ENCODE data around the gene GRPEL2. TPM values are rescaled to one million over a fixed set of nuclear protein-coding genes. Genes with fewer than 3 reads are reported as not detected.
"Not testable (repeated sequence)": the region's sequence is repeated elsewhere in the genome, so short reads cannot be mapped to it uniquely, and the experiment has no call there.

Gene GRPEL2
- total RNA-seq, 2 donors from 2014 or later = 14.5 to 16.4 TPM

DNA sequence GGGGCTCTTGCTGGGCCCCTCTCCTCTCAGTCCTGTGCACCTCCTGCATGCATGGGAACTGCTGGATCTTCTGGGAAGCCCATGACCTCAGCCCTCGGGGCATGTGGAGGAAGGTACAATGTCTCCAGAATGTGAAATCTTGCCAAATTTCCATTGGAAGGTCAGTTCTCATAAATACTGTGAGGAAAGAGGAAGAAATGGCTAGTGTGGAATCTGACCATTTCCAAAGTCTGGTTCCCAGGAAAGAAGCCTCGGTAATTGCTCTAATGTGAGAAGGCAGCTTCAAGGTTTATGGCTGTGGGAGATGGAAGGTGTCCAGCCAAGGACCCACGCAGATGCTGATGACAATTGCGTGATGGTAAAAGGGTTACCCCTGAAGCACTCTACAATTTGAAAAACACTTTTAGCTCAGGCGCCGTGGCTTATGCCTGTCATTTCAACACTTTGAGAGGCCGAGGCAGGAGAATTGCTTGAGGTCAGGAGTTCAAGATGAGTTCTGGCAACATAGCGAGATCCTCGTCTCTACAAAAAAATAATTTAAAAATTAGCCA lies 41.9 kb downstream of the GRPEL2 start:
- H3K9me3 ChIP-seq = no peaks in the 10 kb centered on the region
- no peaks in the 10 kb centered on the region for H3K4me1 ChIP-seq
- TF ChIP-seq, protein P1, sequence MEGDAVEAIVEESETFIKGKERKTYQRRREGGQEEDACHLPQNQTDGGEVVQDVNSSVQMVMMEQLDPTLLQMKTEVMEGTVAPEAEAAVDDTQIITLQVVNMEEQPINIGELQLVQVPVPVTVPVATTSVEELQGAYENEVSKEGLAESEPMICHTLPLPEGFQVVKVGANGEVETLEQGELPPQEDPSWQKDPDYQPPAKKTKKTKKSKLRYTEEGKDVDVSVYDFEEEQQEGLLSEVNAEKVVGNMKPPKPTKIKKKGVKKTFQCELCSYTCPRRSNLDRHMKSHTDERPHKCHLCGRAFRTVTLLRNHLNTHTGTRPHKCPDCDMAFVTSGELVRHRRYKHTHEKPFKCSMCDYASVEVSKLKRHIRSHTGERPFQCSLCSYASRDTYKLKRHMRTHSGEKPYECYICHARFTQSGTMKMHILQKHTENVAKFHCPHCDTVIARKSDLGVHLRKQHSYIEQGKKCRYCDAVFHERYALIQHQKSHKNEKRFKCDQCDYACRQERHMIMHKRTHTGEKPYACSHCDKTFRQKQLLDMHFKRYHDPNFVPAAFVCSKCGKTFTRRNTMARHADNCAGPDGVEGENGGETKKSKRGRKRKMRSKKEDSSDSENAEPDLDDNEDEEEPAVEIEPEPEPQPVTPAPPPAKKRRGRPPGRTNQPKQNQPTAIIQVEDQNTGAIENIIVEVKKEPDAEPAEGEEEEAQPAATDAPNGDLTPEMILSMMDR (IDR thresholded peaks at IDR 0.05) = no peak
- no peak overlapping the region for H3K9ac ChIP-seq (ENCODE audit: low read depth in 2 of 2, low read length in 2 of 2)
- H3K27ac ChIP-seq = peak overlapping the region; percentile 65
- H3K4me3 ChIP-seq = no peak overlapping the region
- no peaks in the 10 kb centered on the region for H3K27me3 ChIP-seq
- intact Hi-C loops (cut with DNase I) = no loop called here
- no peak for DNase-seq
- no peaks in the 10 kb centered on the region for H3K36me3 ChIP-seq

DNA sequence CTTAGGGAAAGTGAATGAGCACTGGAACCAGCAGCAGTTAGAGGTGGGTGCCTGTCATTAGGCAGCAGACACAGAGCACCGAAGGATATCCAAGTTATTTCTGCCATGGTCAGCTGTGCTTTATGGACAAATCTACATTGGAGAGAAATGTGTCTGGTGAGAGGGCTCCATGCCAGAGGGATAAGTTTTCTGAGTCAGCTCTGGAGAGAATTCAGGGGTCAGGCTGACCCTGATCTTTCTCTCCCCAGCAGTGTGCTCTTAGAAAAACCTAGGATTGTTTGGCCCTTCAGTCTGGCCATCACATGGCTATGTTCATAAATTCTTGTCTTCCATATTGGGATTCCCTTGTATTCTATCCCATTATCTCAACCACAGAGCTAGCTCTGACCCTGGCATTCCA lies 42.7 kb downstream of the GRPEL2 start:
- intact Hi-C loops (cut with DNase I) = no loop called here
- Histone ChIP-seq H3K27ac (peak overlapping the region; percentile 65), H3K4me3 (no peak overlapping the region), H3K4me1 (no peaks in the 10 kb centered on the region), H3K36me3 (no peaks in the 10 kb centered on the region), H3K9ac (ENCODE audit: low read depth in 2 of 2, low read length in 2 of 2) (no peak overlapping the region), H3K9me3 (no peaks in the 10 kb centered on the region), H3K27me3 (no peaks in the 10 kb centered on the region)
- TF ChIP-seq, protein P1 (IDR thresholded peaks at IDR 0.05) = no peak
- no peak for DNase-seq

DNA sequence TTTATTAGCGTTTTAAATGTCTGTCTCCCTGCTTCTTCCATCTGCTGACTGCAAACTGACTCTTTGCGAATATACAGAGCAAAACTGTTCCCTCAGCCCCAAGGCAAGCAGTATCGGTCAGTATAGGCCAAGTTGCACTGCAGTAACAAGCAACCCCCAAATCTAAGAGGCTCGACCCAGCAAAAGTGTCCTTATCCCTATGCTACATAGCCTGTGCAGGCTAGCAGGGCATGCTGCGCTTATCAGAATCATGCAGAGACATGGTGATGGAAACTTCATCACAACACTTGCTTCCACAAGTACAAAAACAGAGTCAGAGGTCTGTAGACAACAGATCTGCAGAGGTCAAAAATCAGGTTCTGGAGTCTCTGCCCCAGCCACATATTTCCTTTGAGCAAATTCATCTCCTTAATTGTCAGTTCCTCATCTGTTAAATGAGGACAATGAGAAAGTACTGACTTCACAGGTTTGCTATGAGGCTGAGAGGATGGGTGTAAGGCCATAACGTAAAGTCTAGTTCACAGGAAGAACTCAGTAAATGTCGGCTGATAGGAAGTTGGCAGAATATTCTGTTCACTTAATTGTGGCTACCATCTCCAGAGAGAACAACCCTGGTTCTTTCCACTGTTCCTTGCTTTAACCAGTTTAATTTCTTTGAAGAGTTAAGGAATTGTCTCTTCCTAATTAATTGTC lies 43.3 kb downstream of the GRPEL2 start:
- H3K9me3 ChIP-seq = no peaks in the 10 kb centered on the region
- H3K27me3 ChIP-seq = no peaks in the 10 kb centered on the region
- H3K9ac ChIP-seq (ENCODE audit: low read depth in 2 of 2, low read length in 2 of 2) = no peak overlapping the region
- no peak overlapping the region for H3K4me3 ChIP-seq
- TF ChIP-seq, protein P1 (IDR thresholded peaks at IDR 0.05) = no peak
- no peaks in the 10 kb centered on the region for H3K36me3 ChIP-seq
- intact Hi-C loops (cut with DNase I) = no loop called here
- H3K27ac ChIP-seq = peak overlapping the region; percentile 65
- no peaks in the 10 kb centered on the region for H3K4me1 ChIP-seq
- no peak for DNase-seq

DNA sequence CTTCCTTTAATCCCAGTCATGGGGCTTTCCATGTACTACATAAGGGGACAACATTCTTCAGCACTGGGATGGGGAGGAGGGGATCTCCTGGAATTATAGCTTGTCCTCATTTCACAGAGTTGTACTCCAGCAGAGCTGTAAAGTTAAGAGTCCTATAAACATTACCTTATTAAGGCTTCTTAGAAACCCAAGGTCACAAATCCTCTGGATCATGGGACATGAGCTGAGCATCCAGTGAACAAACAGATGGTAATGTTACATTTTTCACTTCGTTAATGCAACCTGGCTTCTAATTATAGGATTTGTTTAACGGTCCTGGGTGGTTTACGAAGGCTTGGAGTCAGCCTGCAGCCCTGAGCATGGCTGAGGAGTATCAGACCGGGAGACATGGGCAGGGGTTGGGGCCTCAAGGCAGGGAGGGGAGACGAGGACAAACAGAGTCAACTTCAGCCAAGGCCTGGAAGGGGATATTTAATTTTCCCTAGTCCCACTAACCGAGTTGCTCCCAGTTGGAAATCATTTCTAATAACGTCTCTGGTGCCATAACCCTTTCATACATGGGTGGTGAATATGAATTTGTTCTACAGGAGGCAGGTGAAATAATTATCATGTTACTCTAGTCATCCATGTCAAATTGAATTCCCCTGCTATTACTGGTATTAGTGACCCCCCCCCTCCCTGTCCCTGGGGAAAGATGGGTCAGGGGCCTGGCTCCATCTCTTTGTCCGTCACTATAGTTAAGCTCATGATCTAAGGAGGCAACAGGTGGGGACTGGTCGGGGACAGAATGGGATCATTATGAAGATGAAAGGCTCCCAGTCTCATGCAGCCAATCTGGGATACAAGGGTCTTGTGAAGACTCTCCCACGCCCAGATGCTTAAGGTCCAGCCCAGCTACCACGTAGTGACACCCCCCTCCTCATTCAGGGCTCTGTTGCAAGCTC lies 44.5 kb downstream of the GRPEL2 start:
- intact Hi-C loops (cut with DNase I) = no loop called here
- no peak for DNase-seq
- no peak overlapping the region for H3K4me3 ChIP-seq

DNA sequence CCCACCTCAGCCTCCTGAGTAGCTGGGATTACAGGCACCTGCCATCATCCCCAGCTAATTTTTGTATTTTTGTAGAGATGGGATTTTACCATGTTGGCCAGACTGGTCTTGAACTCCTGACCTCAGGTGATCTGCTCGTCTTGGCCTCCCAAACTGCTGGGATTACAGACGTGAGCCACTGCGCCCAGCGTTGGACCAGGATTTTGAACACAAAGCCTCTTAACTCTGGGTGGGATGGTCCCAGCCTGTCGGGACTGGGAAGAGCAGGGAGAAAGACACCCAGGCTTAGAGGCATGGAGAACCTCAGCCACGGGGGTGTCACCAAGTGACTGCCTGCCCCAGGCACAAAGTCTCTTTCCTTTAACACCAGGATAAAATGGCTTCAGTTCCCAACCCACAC lies 45.8 kb downstream of the GRPEL2 start:
- H3K4me1 ChIP-seq; H3K27me3 ChIP-seq; DNase-seq; H3K9ac ChIP-seq (ENCODE audit: low read depth in 2 of 2, low read length in 2 of 2); intact Hi-C loops (cut with DNase I); H3K9me3 ChIP-seq; H3K4me3 ChIP-seq; H3K36me3 ChIP-seq; H3K27ac ChIP-seq: not testable (repeated sequence)

More for the DNA sequence above, 44.5 kb downstream of the GRPEL2 start:
- no peaks in the 10 kb centered on the region for H3K4me1 ChIP-seq
- H3K27me3 ChIP-seq = no peaks in the 10 kb centered on the region
- H3K9ac ChIP-seq (ENCODE audit: low read depth in 2 of 2, low read length in 2 of 2) = peak overlapping the region in 1 of 2 donors; percentile 4
- H3K27ac ChIP-seq = peak overlapping the region; percentile 65
- no peaks in the 10 kb centered on the region for H3K36me3 ChIP-seq
- TF ChIP-seq, protein P1 (IDR thresholded peaks at IDR 0.05) = no peak
- H3K9me3 ChIP-seq = no peaks in the 10 kb centered on the region

Data from colonic mucosa (tissue), 4 donors.